HUES64 (cell line): ENCODE data around the gene GALNT14.

Experiments
- H3K27ac ChIP-seq: 2 replicates; pipeline ENCODE4 v1.7.0; 2013; ENCODE audit warnings: low read depth, low read length, inconsistent platforms
- H3K27me3 ChIP-seq: 2 replicates; pipeline ENCODE4 v1.6.1; 2013; ENCODE audit warnings: mild to moderate bottlenecking, low read length; ENCODE audit not compliant: insufficient read depth
- H3K36me3 ChIP-seq: 2 replicates; pipeline ENCODE4 v1.6.1; 2013; ENCODE audit warnings: mild to moderate bottlenecking, low read length; ENCODE audit not compliant: insufficient read depth
- H3K4me1 ChIP-seq: 2 replicates; pipeline ENCODE4 v1.6.1; 2013; ENCODE audit warnings: mild to moderate bottlenecking, low read length, moderate library complexity; ENCODE audit not compliant: insufficient read depth
- H3K4me3 ChIP-seq: 2 replicates; pipeline ENCODE4 v1.5.1; 2013; ENCODE audit warnings: mild to moderate bottlenecking, low read length, moderate library complexity
- H3K9ac ChIP-seq: 2 replicates; pipeline ENCODE4 v1.6.1; 2013; ENCODE audit warnings: mild to moderate bottlenecking, low read depth, low read length
- H3K9me3 ChIP-seq: 2 replicates; pipeline ENCODE4 v1.6.1; 2013; ENCODE audit warnings: low read depth, low read length; ENCODE audit not compliant: insufficient read depth
- WGBS: fragments of 150-250, 120-280 bp; methylation state at CpG from one replicate; pipeline ENCODE4 v1.1.7; 2013; ENCODE audit warnings: missing lambda C conversion rate; 5-methylcytosine and 5-hydroxymethylcytosine counted together

The GALNT14 gene

DNA sequence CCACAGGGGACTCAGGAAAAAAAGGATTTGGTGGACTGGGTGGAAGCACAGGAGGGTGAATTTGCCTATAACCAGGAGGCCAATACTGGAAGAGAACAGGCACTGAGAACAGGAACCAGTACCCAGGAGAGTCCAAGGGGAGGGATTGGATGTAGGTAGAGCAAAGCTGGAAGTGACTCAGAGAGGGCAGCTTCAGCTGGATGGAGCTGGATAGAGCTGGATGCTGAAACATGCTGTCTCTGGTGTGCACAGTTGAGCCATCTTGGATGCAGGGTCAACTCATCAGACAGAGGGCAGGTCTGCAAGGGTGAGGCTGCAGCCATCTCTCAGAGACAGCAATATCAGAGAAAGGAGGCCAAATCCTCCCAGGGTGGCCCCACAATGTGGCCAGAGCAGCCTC is 134.0 kb downstream of the GALNT14 start:
- Histone ChIP-seq H3K4me3 (no peak overlapping the region), H3K36me3 (no peaks in the 10 kb centered on the region), H3K9ac (no peak overlapping the region), H3K27ac (no peak overlapping the region), H3K27me3 (no peaks in the 10 kb centered on the region), H3K4me1 (no peaks in the 10 kb centered on the region), H3K9me3 (no peaks in the 10 kb centered on the region)

DNA sequence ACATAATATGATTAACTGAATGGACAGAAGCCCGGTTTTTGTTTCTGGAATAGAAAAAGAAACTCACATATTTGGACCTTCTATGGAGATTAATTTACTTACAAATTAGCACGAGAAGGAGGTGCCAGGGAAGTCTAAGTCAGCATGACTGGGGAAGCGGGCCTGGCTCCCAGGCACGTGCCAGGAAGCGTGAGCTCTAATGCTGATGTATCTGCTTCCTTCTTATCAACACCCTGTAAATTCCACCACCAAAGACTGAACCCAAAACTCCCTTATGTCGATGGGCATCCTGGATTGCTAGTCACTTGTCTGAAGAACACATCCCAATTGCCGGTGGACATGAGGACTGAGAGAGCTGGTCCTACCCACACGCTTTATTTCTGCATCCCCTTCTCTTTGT is 134.5 kb downstream of the GALNT14 start:
- H3K27ac ChIP-seq: no peak overlapping the region
- no peaks in the 10 kb centered on the region for H3K27me3 ChIP-seq
- no peak overlapping the region for H3K9ac ChIP-seq
- no peak overlapping the region for H3K4me3 ChIP-seq
- 96% methylated on average over 7 of the region's 8 CpGs for WGBS
- no peaks in the 10 kb centered on the region for H3K36me3 ChIP-seq
- H3K9me3 ChIP-seq: no peaks in the 10 kb centered on the region
- H3K4me1 ChIP-seq: no peaks in the 10 kb centered on the region

DNA sequence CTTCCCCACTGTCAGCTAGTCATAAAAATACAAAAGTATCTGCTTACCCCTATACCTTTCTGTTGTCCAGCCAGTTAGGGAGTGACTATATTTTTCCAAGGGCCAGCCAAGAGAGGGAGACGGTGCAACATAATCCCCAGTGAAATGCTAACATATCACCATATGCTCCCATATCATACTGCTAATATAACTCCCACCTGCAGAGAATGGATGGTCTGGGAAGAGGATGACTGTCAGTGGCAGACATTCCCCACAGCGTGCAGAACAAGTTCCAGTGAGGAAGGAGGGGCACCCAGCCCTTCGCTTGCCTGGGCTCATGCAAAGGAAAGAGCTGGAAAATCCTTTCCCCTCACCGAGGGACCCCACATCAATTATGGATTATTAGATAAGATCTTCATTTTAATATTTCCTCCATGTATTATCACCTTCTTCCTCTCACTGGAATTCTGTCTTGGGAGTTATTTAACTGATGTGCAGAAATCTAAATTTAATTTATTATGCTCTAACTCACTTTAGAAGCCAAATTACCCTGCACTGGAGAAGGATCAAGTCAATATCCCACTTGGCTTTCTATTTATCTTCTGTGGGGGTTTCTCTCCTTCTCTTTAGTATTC is 135.6 kb downstream of the GALNT14 start:
- no peaks in the 10 kb centered on the region for H3K27me3 ChIP-seq
- no peak overlapping the region for H3K4me3 ChIP-seq
- H3K27ac ChIP-seq: no peak overlapping the region
- no peaks in the 10 kb centered on the region for H3K9me3 ChIP-seq
- H3K9ac ChIP-seq: no peak overlapping the region
- H3K4me1 ChIP-seq: no peaks in the 10 kb centered on the region
- WGBS: 77% methylated on average over 3 of the region's 4 CpGs
- H3K36me3 ChIP-seq: no peaks in the 10 kb centered on the region

DNA sequence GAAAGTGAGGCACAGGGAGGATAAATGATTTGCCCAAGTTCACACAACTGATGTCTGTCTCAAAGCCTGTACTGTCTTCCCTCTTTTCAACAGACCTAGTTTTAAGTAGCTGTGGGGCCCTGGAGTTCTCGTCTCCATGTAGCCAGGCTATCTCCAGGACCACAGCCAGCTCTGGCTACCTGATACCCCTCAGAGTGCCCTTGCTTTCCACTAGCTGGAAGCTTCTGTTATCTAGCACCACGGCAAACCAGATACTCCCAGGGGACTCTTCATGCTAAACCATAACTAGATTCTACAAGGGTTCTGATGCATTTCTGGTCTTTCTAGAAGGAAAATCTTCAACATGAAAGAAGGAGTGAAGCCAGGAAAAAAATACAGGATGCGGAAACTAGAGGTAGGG is 137.3 kb downstream of the GALNT14 start:
- Histone ChIP-seq H3K27me3 (no peaks in the 10 kb centered on the region), H3K4me3 (no peak overlapping the region), H3K27ac (no peak overlapping the region), H3K36me3 (no peaks in the 10 kb centered on the region), H3K9me3 (no peaks in the 10 kb centered on the region), H3K4me1 (no peaks in the 10 kb centered on the region), H3K9ac (no peak overlapping the region)
- 89% methylated on average over 3 of the region's 3 CpGs for WGBS

DNA sequence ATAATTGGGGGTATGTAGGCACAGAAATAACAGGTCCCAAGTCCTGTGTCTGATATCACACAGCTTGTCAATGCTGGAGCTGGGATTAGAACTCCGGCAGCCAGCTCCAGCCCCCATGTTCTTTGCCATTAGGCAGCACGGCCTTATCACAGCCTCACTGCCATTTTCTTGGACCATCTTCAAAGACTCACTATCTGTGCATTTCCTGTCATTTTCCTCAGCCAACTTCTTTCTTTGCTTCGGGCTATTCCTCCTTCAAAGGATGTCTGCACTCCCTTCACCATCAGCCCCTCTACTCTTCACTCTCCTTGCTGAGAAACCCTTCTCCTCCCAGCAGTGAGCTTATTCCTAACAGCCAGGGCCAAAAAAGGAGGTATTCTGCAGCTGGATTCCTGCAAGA is 139.6 kb downstream of the GALNT14 start:
- H3K4me1 ChIP-seq: no peaks in the 10 kb centered on the region
- no peak overlapping the region for H3K4me3 ChIP-seq
- no peaks in the 10 kb centered on the region for H3K27me3 ChIP-seq
- WGBS: 89% methylated on average over 3 of the region's 3 CpGs
- no peak overlapping the region for H3K9ac ChIP-seq
- no peaks in the 10 kb centered on the region for H3K36me3 ChIP-seq
- H3K27ac ChIP-seq: no peak overlapping the region
- no peaks in the 10 kb centered on the region for H3K9me3 ChIP-seq

DNA sequence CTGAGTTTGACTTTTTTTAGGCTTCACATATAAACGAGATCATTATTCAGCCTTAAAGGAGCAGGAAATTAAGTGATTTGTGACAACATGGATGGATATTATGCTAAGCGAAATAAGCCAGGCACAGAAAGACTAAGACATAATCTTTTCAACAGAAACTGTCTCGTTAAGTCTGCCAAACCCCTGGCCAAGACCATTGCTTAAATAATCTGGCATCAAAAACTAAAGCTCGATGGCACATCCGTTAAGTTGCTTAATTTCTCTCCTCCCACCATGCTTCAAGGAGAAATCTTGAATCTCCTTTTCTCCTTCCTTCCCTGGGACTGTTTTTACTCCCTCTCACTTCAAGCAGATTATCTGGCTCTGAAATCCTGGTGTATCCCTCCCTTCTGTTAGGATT is 140.3 kb downstream of the GALNT14 start:
- WGBS: 93% methylated on average over 5 of the region's 5 CpGs
- H3K9me3 ChIP-seq: no peaks in the 10 kb centered on the region
- H3K9ac ChIP-seq: no peak overlapping the region
- H3K36me3 ChIP-seq: no peaks in the 10 kb centered on the region
- H3K4me1 ChIP-seq: no peaks in the 10 kb centered on the region
- H3K4me3 ChIP-seq: no peak overlapping the region
- no peaks in the 10 kb centered on the region for H3K27me3 ChIP-seq
- H3K27ac ChIP-seq: no peak overlapping the region

DNA sequence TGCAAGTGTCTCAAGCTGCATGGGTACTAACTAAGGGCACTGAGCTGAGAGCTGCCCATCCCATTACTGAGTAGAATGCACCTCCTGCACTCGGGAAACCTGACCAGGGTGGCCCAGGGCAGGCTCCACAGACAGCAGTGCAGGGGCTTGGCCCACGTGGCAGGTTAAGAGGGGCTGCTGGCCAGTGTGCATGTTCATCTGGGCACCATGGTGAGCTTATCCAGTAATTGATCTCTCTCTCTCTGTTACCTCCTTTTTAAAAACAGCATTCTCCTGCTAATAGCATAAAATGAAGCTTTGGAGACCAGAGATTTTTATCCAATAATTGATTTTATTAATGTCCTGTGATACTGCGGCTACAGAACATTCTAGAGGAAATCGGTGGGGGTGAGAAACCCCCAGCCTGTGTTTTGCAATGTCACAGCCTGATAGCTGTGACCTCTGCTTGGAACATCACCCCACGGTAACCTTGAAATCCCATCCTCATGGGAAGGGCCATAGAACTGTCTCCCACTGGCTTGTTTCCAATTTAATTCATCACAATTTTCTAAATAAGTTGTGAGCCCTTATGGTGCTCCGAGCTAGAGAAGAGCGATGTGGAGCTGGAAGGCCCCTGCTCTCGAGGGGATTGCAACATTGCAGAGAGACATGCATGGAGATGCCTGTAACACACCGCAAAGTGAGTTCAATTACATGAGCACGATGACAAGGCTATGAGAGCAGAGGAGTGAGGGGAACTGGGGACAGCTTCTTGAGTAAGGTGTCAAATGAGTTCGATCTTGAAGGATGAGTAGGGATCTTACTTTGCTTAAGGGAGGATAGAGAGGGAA is 143.8 kb downstream of the GALNT14 start:
- WGBS: 92% methylated on average over 11 of the region's 11 CpGs

DNA sequence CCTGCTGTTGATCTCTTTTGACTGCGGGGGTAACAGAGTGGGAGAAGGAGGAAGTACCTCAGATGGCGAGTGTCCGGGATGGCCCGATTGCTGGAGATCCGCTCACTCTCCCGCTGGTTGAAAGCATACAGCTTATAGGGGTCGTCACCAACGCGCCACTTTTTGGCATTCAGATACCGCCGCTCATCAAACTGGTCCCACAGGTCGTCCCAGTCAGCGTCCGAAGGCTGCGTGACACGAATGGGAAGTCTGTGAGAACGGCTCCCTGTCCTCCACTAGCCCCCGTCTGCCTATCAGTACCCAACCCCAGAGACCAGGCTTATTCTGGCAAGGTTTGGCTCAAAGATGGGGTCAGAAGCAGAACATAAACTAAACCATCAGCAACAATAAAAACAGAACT is 145.5 kb downstream of the GALNT14 start:
- Histone ChIP-seq H3K27ac (no peak overlapping the region), H3K36me3 (no peaks in the 10 kb centered on the region), H3K4me3 (no peak overlapping the region), H3K9me3 (no peaks in the 10 kb centered on the region), H3K4me1 (no peaks in the 10 kb centered on the region), H3K27me3 (no peaks in the 10 kb centered on the region), H3K9ac (no peak overlapping the region)
- 94% methylated on average over 18 of the region's 18 CpGs for WGBS

More for the DNA sequence above, 143.8 kb downstream of the GALNT14 start:
- H3K4me3 ChIP-seq: no peak overlapping the region
- no peak overlapping the region for H3K27ac ChIP-seq
- no peak overlapping the region for H3K9ac ChIP-seq
- H3K27me3 ChIP-seq: no peaks in the 10 kb centered on the region
- no peaks in the 10 kb centered on the region for H3K4me1 ChIP-seq
- no peaks in the 10 kb centered on the region for H3K9me3 ChIP-seq
- no peaks in the 10 kb centered on the region for H3K36me3 ChIP-seq

DNA sequence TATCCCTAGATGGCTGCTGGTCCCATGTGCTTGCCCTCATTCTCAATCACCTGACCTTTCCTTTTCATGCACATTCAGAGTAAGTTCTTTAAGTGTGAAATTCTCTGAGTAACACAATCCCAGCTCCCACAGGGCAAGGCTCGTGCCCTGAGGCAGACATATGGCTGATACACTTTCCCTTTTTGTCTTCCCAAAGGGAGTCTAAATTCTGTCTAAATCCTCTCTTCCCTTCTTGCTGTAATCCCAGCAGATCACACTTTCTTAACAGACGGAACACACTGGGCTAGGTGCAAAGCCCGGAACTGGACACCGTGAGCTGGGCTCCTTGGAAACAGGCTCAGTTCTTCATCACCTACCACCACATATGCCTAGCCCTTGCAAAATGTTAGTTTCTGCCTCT is 147.6 kb downstream of the GALNT14 start:
- H3K27ac ChIP-seq: no peak overlapping the region
- no peak overlapping the region for H3K9ac ChIP-seq
- 80% methylated on average over 4 of the region's 4 CpGs for whole genome bisulfite sequencing
- H3K4me3 ChIP-seq: no peak overlapping the region
- H3K4me1 ChIP-seq: no peaks in the 10 kb centered on the region
- no peaks in the 10 kb centered on the region for H3K9me3 ChIP-seq
- H3K36me3 ChIP-seq: no peaks in the 10 kb centered on the region
- H3K27me3 ChIP-seq: no peaks in the 10 kb centered on the region

DNA sequence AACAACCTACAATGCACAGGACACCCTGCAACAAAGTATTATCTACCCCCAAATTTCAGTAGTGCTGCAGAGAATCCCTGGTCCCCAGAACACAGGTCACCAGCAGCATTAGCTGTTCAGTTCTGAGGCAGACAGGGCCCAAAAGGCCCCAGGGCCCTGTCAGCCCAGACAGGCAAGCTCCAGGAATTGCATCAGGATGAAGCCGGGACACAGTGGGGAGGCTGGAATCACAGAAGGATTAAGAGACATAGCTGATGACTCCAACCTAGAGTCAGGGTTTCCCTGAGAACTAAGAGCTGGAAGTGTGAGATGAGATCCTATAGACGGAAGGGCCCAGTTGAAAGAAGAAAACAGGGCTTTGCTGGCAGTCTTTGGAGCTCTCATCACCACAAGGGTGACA is 148.1 kb downstream of the GALNT14 start:
- H3K27ac ChIP-seq: no peak overlapping the region
- WGBS: 82% methylated on average over 2 of the region's 2 CpGs

DNA sequence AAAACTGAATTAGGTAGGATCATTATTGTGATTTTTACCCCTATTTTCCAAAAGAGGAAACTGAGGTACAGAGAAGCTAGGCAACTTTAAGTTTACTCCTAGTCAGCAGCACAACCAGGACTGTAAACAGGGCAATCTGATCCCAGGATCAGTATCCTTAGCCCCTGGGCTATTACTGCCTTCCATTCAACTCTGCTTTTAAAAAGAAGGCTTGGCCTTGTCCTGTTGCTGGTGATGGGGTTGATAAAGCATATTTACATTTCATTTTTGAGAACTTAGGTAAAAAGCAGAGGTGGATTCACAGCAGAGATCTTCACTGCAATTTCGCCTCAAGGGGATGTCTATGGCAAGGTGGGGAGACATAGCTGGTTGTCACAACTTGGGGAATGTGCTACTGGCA is 148.5 kb downstream of the GALNT14 start:
- 84% methylated on average over 1 of the region's 1 CpG for whole genome bisulfite sequencing
- Histone ChIP-seq H3K27me3 (no peaks in the 10 kb centered on the region), H3K4me3 (no peak overlapping the region), H3K27ac (no peak overlapping the region), H3K9me3 (no peaks in the 10 kb centered on the region), H3K9ac (no peak overlapping the region), H3K36me3 (no peaks in the 10 kb centered on the region), H3K4me1 (no peaks in the 10 kb centered on the region)

More for the DNA sequence above, 148.1 kb downstream of the GALNT14 start:
- Histone ChIP-seq H3K4me3 (no peak overlapping the region), H3K36me3 (no peaks in the 10 kb centered on the region), H3K27me3 (no peaks in the 10 kb centered on the region), H3K9ac (no peak overlapping the region), H3K9me3 (no peaks in the 10 kb centered on the region), H3K4me1 (no peaks in the 10 kb centered on the region)
